ENCODE data around the gene LARP1. TPM values are rescaled to one million over a fixed set of nuclear protein-coding genes. Genes with fewer than 3 reads are reported as not detected.

Gene LARP1
- total and polyA plus RNA-seq, 9 of the 15 experiments (the other 6 are each of a cell fraction or from before 2014, with no cell fraction given): 22.6 to 300 (median 92.0) TPM

DNA sequence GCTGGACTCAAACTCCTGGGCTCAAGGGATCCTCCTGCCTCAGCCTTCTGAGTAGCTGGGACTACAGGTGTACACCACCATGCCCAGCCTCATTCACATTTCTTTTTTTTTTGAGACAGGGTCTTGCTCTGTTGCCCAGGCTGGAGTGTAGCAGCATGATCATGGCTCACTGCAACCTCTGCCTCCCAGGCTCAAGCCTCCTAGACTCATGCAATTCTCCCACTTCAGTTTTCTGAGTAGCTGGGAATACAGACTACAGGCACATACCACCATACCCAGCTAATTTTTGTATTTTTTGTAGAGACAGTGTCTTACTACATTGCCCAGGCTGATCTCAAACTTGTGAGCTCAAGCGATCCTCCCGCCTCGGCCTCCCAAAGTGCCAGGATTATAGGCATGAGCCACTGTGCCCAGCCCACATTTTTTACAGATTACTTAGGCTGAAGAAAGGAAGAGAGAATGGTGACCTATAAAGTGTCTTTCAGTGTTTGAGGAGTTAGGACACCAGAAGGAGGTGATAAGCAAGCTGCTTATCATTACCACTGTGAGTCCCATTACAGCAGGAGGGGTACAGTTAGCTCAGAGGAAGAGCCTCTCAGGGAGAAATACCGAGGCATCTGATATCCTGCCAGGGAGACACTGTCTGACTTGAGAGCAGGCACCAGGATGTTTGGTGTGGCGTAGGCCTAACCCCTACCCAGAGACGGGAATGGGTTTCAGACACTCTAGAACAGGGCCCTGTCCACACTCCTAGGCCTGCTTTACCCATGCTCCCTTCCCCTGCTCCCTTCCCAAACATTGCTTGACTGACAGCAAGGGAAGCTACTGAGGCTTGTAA lies 85.5 kb downstream of the LARP1 start (continued):
- TF ChIP-seq, protein P1, sequence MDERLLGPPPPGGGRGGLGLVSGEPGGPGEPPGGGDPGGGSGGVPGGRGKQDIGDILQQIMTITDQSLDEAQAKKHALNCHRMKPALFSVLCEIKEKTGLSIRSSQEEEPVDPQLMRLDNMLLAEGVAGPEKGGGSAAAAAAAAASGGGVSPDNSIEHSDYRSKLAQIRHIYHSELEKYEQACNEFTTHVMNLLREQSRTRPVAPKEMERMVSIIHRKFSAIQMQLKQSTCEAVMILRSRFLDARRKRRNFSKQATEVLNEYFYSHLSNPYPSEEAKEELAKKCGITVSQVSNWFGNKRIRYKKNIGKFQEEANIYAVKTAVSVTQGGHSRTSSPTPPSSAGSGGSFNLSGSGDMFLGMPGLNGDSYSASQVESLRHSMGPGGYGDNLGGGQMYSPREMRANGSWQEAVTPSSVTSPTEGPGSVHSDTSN (CRISPR knock-in tag; IDR thresholded peaks at IDR 0.05; ENCODE audit: low read depth): no peak
- TF ChIP-seq, protein P1 (tag; conservative IDR thresholded peaks at IDR 0.05; ENCODE audit: low read depth): peak; percentile 62; the same call in 1 of the 2 replicates
- TF ChIP-seq CCNT2 (IDR thresholded peaks at IDR 0.05; ENCODE audit: borderline replicate concordance, extremely low read depth, insufficient read length, low read depth, low read length) (peak; percentile 57), ZBTB17 (CRISPR knock-in tag; IDR thresholded peaks at IDR 0.05) (peak; percentile 39; the same call in 1 of the 2 replicates), HIVEP1 (CRISPR knock-in tag; IDR thresholded peaks at IDR 0.05) (no peak), NCOA4 (IDR thresholded peaks at IDR 0.05; ENCODE audit: partially characterized antibody) (no peak), JUN (IDR thresholded peaks at IDR 0.05; ENCODE audit: borderline replicate concordance, low read depth, low read length) (no peak), JUN (CRISPR knock-in tag; IDR thresholded peaks at IDR 0.05; ENCODE audit: borderline replicate concordance) (no peak), POLR2AphosphoS2 (IDR thresholded peaks at IDR 0.05; ENCODE audit: low read length) (no peak), NFYB (IDR thresholded peaks at IDR 0.05; ENCODE audit: extremely low read depth, insufficient read length) (no peak), BCOR (IDR thresholded peaks at IDR 0.05) (peak; percentile 48; the same call in 1 of the 2 replicates), SMARCE1 (IDR thresholded peaks at IDR 0.05) (peak; percentile 90), CREB1 (IDR thresholded peaks at IDR 0.05) (peak; percentile 56; the same call in 1 of the 2 replicates), CREB1 (CRISPR knock-in tag; IDR thresholded peaks at IDR 0.05) (no peak), STAG1 (CRISPR knock-in tag; IDR thresholded peaks at IDR 0.05; ENCODE audit: borderline replicate concordance) (no peak), MTA3 (IDR thresholded peaks at IDR 0.05; ENCODE audit: borderline replicate concordance) (peak; percentile 55)
- TF ChIP-seq, protein P2, sequence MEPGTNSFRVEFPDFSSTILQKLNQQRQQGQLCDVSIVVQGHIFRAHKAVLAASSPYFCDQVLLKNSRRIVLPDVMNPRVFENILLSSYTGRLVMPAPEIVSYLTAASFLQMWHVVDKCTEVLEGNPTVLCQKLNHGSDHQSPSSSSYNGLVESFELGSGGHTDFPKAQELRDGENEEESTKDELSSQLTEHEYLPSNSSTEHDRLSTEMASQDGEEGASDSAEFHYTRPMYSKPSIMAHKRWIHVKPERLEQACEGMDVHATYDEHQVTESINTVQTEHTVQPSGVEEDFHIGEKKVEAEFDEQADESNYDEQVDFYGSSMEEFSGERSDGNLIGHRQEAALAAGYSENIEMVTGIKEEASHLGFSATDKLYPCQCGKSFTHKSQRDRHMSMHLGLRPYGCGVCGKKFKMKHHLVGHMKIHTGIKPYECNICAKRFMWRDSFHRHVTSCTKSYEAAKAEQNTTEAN (CRISPR knock-in tag; IDR thresholded peaks at IDR 0.05): no peak
- TF ChIP-seq, protein P3, sequence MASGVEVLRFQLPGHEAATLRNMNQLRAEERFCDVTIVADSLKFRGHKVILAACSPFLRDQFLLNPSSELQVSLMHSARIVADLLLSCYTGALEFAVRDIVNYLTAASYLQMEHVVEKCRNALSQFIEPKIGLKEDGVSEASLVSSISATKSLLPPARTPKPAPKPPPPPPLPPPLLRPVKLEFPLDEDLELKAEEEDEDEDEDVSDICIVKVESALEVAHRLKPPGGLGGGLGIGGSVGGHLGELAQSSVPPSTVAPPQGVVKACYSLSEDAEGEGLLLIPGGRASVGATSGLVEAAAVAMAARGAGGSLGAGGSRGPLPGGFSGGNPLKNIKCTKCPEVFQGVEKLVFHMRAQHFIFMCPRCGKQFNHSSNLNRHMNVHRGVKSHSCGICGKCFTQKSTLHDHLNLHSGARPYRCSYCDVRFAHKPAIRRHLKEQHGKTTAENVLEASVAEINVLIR (CRISPR knock-in tag; IDR thresholded peaks at IDR 0.05): no peak
- TF ChIP-seq, protein P4, sequence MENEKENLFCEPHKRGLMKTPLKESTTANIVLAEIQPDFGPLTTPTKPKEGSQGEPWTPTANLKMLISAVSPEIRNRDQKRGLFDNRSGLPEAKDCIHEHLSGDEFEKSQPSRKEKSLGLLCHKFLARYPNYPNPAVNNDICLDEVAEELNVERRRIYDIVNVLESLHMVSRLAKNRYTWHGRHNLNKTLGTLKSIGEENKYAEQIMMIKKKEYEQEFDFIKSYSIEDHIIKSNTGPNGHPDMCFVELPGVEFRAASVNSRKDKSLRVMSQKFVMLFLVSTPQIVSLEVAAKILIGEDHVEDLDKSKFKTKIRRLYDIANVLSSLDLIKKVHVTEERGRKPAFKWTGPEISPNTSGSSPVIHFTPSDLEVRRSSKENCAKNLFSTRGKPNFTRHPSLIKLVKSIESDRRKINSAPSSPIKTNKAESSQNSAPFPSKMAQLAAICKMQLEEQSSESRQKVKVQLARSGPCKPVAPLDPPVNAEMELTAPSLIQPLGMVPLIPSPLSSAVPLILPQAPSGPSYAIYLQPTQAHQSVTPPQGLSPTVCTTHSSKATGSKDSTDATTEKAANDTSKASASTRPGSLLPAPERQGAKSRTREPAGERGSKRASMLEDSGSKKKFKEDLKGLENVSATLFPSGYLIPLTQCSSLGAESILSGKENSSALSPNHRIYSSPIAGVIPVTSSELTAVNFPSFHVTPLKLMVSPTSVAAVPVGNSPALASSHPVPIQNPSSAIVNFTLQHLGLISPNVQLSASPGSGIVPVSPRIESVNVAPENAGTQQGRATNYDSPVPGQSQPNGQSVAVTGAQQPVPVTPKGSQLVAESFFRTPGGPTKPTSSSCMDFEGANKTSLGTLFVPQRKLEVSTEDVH (IDR thresholded peaks at IDR 0.05; ENCODE audit: low read depth, partially characterized antibody): no peak
- TF ChIP-seq, protein P5, sequence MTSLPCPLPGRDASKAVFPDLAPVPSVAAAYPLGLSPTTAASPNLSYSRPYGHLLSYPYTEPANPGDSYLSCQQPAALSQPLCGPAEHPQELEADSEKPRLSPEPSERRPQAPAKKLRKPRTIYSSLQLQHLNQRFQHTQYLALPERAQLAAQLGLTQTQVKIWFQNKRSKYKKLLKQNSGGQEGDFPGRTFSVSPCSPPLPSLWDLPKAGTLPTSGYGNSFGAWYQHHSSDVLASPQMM (CRISPR knock-in tag; IDR thresholded peaks at IDR 0.05): no peak
